ENCODE data around the gene ZNF385C. TPM values are rescaled to one million over a fixed set of nuclear protein-coding genes. Genes with fewer than 3 reads are reported as not detected.

ZNF385C gene
- total and polyA plus RNA-seq, 2 donors (not counting 1 experiment from before 2014, with no cell fraction given), result 0.33 to 1.1 TPM

GRCh38 chr17:42053731-42054500 is 44.4 kb downstream of the ZNF385C start:
- H3K27me3 Mint-ChIP-seq, result peaks cover 40% of the 10 kb centered on the region
- CTCF ChIA-PET, result interaction anchor here (0.8 kb wide), 1 partner anchor 14 kb away, joined by 3 read pairs; no protein-coding TSS in a partner anchor

More at GRCh38 chr17:42053731-42054500, 44.4 kb downstream of the ZNF385C start:
- no peak overlapping the region for H2AFZ ChIP-seq (ENCODE audit: insufficient read depth, low read depth, low read length, poor library complexity, severe bottlenecking)
- no peak overlapping the region for H3K4me3 Mint-ChIP-seq
- H4K20me1 ChIP-seq (ENCODE audit: control insufficient read depth, insufficient read depth, low read length, poor library complexity, severe bottlenecking), result no peaks in the 10 kb centered on the region
- no peaks in the 10 kb centered on the region for H3K9me3 Mint-ChIP-seq (ENCODE audit: insufficient read depth)
- TF ChIP-seq CTCF (IDR thresholded peaks at IDR 0.05) (no peak), EZH2 (IDR thresholded peaks at IDR 0.05; ENCODE audit: borderline replicate concordance, insufficient read depth, low read depth, low read length, poor library complexity, severe bottlenecking) (no peak)
- no peak overlapping the region for H3K27ac ChIP-seq (ENCODE audit: low read length in 2 of 2)
- no peak for DNase-seq
- no peaks in the 10 kb centered on the region for H3K36me3 ChIP-seq (replicated peaks in 1 of 2; ENCODE audit: control extremely low read depth in 1 of 2, control insufficient read depth in 1 of 2, extremely low read depth in 1 of 2, insufficient read depth in 2 of 2, low read length in 1 of 2)
- no peak overlapping the region for H3K4me3 ChIP-seq (ENCODE audit: control extremely low read depth in 1 of 5, extremely low read depth in 1 of 5, insufficient read depth in 1 of 5, low read depth in 2 of 5, low read length in 4 of 5)
- 80% methylated on average over 2 of the region's 12 CpGs for WGBS (ENCODE audit: insufficient coverage)
- peaks cover 0 to 19% (median 0%) of the 10 kb centered on the region in 3 donors for H3K9me3 ChIP-seq (ENCODE audit: control extremely low read depth in 1 of 3, control insufficient read depth in 2 of 3, insufficient read depth in 1 of 3, low read length in 2 of 3)
- H3K4me1 Mint-ChIP-seq, result peaks cover 9% of the 10 kb centered on the region
- intact Hi-C loops (cut with micrococcal nuclease), result no loop called here
- no peak overlapping the region for H3K27ac Mint-ChIP-seq
- POLR2A ChIA-PET, result interaction anchor here (0.6 kb wide), 1 partner anchor 994 kb away, joined by 3 read pairs; no protein-coding TSS in a partner anchor
- ATAC-seq (ENCODE audit: low read depth), result no peak
- no peak overlapping the region for H3K4me2 ChIP-seq (replicated peaks; ENCODE audit: low read depth, low read length, poor library complexity, severe bottlenecking)
- no peaks in the 10 kb centered on the region for H3K79me2 ChIP-seq (ENCODE audit: control insufficient read depth, insufficient read depth, low read length)
- no peak overlapping the region for H3K9ac ChIP-seq (ENCODE audit: low read length)
- H3K4me1 ChIP-seq (ENCODE audit: control insufficient read depth in 2 of 2, insufficient read depth in 2 of 2, low read length in 2 of 2), result peaks cover 7 to 12% of the 10 kb centered on the region in 2 donors
- peaks cover 0 to 14% (median 3%) of the 10 kb centered on the region in 4 experiments for H3K27me3 ChIP-seq (replicated peaks in 1 of 4; ENCODE audit: control extremely low read depth in 1 of 4, control insufficient read depth in 3 of 4, insufficient read depth in 4 of 4, low read length in 3 of 4)

Data from B cell (primary cell).